Skeletal muscle satellite cell (primary cell): ENCODE data around the gene RAMP2. TPM values are rescaled to one million over a fixed set of nuclear protein-coding genes. Genes with fewer than 3 reads are reported as not detected.

ENCODE experiments used
- H3K27me3 ChIP-seq: 2 replicates; pipeline ENCODE4 v1.7.0; 2013; ENCODE audit warnings: low read length; ENCODE audit not compliant: control insufficient read depth, insufficient read depth
- H3K36me3 ChIP-seq: 2 replicates; pipeline ENCODE4 v1.7.0; 2013; ENCODE audit warnings: mild to moderate bottlenecking, control low read depth, low read length; ENCODE audit not compliant: insufficient read depth
- H3K4me1 ChIP-seq: 2 replicates; pipeline ENCODE4 v1.7.0; 2013; ENCODE audit warnings: low read length; ENCODE audit not compliant: control insufficient read depth, insufficient read depth
- H3K4me2 ChIP-seq: 2 replicates; pipeline ENCODE4 v1.7.0; 2013; ENCODE audit warnings: mild to moderate bottlenecking, low read length
- H3K4me3 ChIP-seq: 2 replicates; pipeline ENCODE4 v1.7.0; 2013; ENCODE audit warnings: low read length
- H3K9ac ChIP-seq: 2 replicates; pipeline ENCODE4 v1.7.0; 2013; ENCODE audit warnings: mild to moderate bottlenecking, low read depth, low read length, moderate library complexity
- H3K9me3 ChIP-seq: replicated peaks from 2 replicates; pipeline ENCODE4 v1.7.0; 2013; ENCODE audit warnings: mild to moderate bottlenecking, control low read depth, low read length
- small RNA-seq: library from RNA; depleted of rRNA; stranded (forward); fragments of <200 nt; gene quantifications from one replicate; pipeline ENCODE3, GENCODE V24; 2012

The RAMP2 gene

DNA sequence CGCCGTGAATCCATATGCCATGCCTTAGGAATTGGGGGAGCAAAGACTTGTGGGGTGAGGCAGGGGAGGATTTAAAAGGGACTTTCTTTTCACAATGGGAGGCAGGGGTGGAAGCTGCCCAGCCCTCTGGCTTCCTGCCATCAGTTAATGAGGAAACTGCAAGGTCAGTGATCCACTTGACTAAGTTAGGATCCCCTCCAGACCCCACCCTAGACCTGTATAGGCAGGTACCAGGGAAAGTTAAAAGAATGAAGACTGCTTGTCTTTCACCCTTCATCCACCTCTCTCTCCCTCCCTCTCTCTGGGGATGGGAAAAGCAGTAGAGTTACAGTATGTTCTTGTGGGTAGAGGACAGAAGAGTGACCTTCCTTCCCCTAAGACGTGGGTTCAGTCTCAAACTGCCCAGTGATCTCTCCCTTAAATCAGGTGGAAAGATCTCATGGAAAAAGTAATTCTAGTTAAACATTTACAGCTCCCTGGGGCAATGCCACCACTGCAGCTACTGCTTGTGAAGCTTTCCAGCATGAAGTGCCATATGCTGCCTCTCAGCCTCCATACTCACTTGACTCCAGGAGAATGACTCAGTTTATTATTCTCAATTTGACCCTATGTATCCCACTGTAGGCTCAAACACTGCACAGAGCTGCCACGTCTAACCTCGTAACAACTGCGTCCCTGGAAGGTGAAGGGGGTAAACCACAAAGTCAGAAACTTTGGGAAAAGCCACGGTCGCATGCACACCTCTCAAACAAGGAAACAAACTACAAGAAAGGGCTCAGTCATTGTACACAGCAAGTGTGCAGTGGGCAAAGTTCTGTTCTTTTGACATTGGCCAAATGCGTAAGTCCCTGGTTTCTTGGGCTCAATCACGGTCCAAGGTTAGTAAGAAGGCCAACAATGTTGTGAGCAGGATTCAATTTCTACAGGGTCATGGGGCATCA, 36.3 kb downstream of the RAMP2 start:
- no peaks in the 10 kb centered on the region for H3K27me3 ChIP-seq
- peak overlapping the region; percentile 89 for H3K9ac ChIP-seq
- peak overlapping the region; percentile 93 for H3K4me3 ChIP-seq
- peak overlapping the region; percentile 82 for H3K4me2 ChIP-seq
- no peaks in the 10 kb centered on the region for H3K9me3 ChIP-seq
- peaks cover 12% of the 10 kb centered on the region for H3K4me1 ChIP-seq
- H3K36me3 ChIP-seq, result peaks cover 6% of the 10 kb centered on the region

DNA sequence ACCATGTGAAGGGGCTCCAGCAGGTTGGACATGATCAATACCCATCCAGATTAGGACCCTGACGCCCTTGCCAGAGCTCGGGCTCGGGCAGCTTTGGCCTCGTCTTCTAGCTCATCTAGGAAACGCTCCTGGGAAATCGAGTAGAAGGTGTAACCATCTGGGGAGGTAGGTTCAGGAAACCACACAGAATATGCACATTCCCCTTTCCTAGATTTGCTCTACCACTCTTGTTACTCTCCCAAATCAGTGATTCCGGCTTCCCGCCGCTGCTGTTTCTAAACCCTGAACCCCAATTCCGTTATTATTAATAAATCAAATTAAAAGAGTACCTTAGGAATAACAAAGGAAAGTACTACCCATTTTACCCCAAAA, 37.0 kb downstream of the RAMP2 start:
- peaks cover 6% of the 10 kb centered on the region for H3K36me3 ChIP-seq
- H3K9ac ChIP-seq, result peak overlapping the region; percentile 89
- H3K9me3 ChIP-seq, result no peaks in the 10 kb centered on the region
- peak overlapping the region; percentile 82 for H3K4me2 ChIP-seq
- H3K4me3 ChIP-seq, result peak overlapping the region; percentile 93
- H3K4me1 ChIP-seq, result peaks cover 13% of the 10 kb centered on the region
- H3K27me3 ChIP-seq, result no peaks in the 10 kb centered on the region

DNA sequence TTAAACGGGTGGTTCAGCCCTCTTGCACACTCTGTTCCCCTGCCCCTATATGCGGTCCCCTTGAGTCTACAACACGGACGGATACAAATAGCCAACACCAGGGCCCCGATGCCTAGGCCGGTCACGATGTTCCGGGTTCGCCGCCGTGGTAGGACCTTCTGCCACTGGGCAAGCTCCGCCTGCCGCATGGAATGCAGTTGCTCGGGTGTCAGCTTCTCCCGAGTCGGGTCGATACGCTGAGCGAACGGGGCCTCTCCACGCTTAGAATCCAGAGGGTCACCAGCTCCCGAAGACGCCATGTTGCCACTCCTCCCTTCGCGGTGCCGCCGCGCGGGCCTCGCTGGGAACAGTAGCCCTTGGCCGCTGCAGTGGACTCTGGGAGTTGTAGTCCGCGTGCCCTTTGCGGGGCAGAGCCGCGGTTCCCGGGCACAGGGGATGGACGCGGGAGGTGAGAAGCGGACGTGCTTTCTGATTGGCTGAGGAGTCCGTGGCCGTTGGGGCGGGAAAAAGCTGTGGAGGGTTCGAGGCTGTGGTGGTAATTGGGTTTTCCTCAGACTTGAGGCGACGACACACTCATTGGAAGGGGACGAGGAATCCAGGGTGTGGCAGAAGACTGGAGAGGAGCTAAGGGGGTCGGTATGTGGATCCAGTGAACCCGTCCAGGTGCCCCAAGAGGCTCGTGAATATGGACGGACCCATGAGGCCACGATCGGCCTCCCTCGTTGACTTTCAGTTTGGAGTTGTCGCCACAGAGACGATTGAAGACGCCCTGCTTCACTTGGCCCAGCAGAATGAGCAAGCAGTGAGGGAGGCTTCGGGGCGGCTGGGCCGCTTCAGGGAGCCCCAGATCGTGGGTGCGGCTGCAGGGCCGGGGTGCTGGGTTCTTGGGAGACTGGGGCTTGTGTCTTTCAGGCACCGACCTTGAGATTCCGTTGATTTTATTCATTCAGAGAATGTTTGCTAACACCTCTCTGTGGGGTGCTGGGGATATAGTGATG, 37.7 kb downstream of the RAMP2 start, which contains the start of the genes CNTD1 and COA3:
Gene CNTD1 (plus strand): TSS at position 479 of the 998 bp plus-strand sequence. CDS start 207 bp downstream, at position 686.
Gene COA3 (minus strand): TSS at position 322 of the 998 bp plus-strand sequence. CDS start 23 bp downstream, at position 299.
- peak within 1 kb of the TSS; percentile 82 for H3K4me2 ChIP-seq
- H3K4me3 ChIP-seq, result peak within 1 kb of the TSS; percentile 93
- peaks cover 16% of the 10 kb centered on the region for H3K4me1 ChIP-seq
- no peaks in the 10 kb centered on the region for H3K27me3 ChIP-seq
- H3K36me3 ChIP-seq, result peaks cover 6% of the 10 kb centered on the region
- no peaks in the 10 kb centered on the region for H3K9me3 ChIP-seq
- H3K9ac ChIP-seq, result peak within 1 kb of the TSS; percentile 89

DNA sequence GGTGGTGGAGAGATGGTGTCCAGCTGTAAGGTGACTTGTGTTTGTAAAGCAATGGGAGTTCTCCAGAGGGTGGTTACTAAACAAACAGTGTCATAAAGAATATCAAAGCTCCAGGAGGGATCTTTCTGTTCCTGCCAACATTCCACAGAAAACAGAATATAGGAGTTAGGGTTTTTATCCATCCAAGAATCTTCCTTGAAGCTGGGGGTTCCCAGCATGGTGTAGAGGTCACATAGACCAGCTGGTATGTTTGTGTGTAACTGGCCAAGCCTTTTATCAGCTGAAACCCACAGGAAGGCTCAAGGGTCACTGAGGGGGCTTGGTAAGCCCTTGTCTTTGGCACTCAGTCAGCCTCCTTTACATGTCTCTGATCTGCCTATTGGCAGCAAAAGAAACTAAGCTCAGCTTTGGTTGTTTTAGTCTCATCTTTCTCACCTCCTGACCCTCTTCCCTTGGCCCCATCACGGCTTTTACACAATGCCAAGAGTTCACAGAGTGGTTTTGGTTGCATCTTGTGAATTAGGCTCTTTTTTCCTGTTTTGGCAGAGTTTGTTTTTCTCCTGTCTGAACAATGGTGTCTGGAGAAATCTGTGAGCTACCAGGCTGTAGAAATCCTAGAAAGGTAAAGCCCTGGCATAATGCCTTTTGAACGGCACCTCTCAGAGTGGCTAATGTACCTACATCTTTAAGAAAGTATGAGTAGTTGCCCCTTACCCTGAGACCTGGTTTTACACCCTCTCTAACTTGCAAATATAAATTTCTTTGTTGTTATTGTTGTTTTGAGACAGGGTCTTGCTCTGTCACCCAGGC, 42.3 kb downstream of the RAMP2 start:
- Histone ChIP-seq H3K9me3 (no peaks in the 10 kb centered on the region), H3K4me3 (no peak overlapping the region), H3K4me2 (peak overlapping the region; percentile 5), H3K9ac (no peak overlapping the region), H3K36me3 (no peaks in the 10 kb centered on the region), H3K27me3 (no peaks in the 10 kb centered on the region), H3K4me1 (peaks cover 9% of the 10 kb centered on the region)

DNA sequence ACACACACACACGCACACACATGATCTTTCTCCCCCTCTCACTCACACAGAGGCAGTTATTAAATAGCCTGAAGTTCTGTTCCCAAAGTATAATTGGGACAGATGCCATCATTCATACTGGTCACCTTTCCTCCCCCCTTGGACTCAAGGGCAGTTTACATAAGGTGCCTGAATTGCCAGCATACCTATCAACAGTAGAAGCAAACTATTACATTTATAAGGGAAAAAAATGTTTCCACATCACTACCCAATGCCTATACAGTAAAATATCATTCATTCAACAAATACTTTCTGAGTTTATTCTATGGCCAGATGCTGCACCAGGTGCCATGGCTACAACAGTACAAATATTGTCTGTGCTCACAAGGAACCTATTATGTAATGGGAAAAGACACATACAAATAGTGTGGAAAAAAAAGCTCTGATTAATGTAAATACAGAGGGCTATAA, 43.9 kb downstream of the RAMP2 start:
- Histone ChIP-seq H3K4me3 (no peak overlapping the region), H3K9me3 (no peaks in the 10 kb centered on the region), H3K4me2 (no peak overlapping the region), H3K4me1 (peaks cover 13% of the 10 kb centered on the region), H3K36me3 (no peaks in the 10 kb centered on the region), H3K9ac (no peak overlapping the region), H3K27me3 (no peaks in the 10 kb centered on the region)

DNA sequence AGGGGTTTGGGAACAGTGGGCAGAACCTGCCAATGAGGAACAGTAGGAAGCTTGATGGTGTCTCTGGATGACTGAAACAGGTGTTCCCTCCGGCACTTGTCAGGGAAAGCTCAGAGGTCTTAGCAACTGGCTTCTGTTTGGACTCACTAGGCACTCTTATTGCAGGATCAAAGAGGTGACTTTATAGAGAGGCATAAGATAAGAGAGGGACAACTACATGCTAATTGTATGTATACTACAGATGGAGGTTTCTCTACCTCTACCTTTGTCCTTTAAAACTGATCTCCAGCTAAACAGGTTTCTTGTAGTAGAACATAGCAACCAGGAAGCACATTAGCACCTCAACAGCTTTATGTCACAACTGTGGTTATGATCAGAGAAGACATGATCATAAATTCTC, 45.2 kb downstream of the RAMP2 start:
- H3K36me3 ChIP-seq, result peaks cover 12% of the 10 kb centered on the region
- no peak overlapping the region for H3K4me3 ChIP-seq
- peaks cover 13% of the 10 kb centered on the region for H3K4me1 ChIP-seq
- no peak overlapping the region for H3K9ac ChIP-seq
- H3K4me2 ChIP-seq, result no peak overlapping the region
- H3K27me3 ChIP-seq, result no peaks in the 10 kb centered on the region
- H3K9me3 ChIP-seq, result no peaks in the 10 kb centered on the region

DNA sequence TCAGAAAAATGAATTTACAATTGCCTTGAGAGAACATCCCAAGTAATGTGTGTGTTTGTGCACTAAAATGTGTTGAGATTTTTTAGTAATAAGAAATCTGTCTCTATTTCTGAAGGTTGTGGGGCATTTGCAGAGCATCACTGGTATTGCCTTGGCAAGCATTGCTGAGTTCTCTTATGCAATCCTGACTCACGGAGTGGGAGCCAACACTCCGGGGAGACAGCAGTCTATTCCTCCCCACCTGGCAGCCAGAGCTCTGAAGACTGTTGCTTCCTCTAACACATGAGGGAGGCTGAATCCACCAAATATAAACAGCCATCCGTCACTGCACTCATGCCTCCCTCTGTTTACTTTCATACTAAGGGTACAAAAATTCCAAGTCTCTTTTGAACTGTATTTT, 48.2 kb downstream of the RAMP2 start:
- peaks cover 28% of the 10 kb centered on the region for H3K36me3 ChIP-seq
- H3K4me1 ChIP-seq, result peaks cover 10% of the 10 kb centered on the region
- no peaks in the 10 kb centered on the region for H3K27me3 ChIP-seq
- H3K9ac ChIP-seq, result no peak overlapping the region
- no peaks in the 10 kb centered on the region for H3K9me3 ChIP-seq
- H3K4me2 ChIP-seq, result no peak overlapping the region
- no peak overlapping the region for H3K4me3 ChIP-seq

Small RNA genes lying within 50 kb of the gene (small RNA-seq; reads per million reads assigned to genes)
- not detected for gene HMGN2P15
